NCI-H2196 treated with DMSO at 0.1 percent for 48 hours (cell line): ENCODE results near the gene TPD52L1.

ENCODE experiments used
- DNase-seq: peaks from one replicate; lab custom pipeline; 2025; ENCODE audit not compliant: unreplicated experiment; lab: John Stamatoyannopoulos, UW

Gene TPD52L1

DNA sequence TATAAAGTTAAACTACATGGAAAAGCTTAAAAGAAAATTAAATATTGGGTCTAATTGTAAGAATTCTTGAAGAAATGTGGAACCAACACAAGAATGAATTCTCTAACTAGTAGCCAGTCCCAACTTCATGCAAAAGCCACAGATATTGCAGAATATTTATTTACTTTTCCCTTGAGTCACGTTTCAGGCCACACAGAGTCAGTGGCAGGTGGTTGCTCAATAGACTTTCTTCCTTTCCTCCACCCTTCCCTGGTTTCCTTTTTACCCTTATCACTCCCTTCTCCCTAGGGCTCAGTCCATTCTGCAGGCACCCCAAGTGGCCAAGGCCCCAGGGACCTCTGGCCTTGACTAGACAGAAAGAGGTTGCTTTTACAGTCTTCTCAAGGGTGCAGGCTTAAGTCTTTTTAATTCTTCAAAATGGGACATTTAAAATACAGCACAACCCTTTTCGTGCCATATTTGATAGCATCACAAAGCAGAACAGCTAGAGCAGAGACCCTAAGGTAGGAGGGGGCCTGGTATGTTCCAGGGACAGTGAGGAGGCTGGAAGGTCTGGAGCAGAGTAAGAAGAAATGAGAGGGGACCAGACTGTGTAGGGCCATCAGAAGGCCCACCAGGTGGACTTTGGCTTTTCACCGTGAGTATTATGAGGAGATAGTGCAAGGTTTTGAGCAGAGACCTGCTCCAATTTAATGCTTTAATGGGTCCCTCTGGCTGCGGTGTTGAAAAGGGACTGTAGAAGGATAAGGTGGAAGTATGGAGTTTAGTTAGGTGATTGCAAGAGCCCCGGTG lies 83.2 kb downstream of the TPD52L1 start:
- DNase-seq = no peak

DNA sequence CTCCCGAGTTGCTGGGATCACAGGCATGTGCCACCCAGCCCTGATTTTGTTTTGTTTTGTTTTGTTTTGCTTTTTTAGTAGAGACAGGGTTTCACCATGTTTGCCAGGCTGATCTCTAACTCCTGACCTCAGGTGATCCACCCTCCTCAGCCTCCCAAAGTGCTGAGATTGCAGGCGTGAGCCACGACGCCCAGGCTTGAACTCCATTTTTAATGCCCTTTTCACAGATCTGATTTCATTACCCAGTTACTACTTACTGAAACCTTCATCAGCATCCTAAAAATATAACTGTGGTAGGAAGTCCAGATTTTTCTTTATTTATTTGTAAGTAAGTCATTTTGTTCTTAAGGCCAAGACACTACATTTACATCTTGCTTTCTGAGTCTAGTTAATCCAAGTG lies 84.2 kb downstream of the TPD52L1 start:
- no peak for DNase-seq

DNA sequence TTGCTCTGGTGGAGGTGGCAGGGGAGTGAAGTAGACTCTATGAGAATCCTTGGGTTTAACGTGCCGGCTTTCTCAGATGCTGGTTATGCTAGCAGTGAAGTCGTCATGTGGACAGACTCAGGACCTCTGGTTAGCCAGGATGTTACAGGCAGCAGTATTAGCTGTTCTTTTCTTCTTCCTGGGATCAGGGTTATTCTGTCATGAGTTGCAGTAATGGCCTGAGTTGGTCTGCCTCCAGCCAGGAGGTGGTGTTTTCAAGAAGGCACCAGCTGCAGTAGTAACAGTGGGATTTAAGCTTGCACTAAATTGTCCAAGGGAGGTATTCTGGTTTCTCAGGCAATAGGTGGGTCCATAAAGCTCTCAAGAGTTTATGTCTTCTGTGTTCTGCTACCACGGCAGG lies 91.5 kb downstream of the TPD52L1 start:
- no peak for DNase-seq

DNA sequence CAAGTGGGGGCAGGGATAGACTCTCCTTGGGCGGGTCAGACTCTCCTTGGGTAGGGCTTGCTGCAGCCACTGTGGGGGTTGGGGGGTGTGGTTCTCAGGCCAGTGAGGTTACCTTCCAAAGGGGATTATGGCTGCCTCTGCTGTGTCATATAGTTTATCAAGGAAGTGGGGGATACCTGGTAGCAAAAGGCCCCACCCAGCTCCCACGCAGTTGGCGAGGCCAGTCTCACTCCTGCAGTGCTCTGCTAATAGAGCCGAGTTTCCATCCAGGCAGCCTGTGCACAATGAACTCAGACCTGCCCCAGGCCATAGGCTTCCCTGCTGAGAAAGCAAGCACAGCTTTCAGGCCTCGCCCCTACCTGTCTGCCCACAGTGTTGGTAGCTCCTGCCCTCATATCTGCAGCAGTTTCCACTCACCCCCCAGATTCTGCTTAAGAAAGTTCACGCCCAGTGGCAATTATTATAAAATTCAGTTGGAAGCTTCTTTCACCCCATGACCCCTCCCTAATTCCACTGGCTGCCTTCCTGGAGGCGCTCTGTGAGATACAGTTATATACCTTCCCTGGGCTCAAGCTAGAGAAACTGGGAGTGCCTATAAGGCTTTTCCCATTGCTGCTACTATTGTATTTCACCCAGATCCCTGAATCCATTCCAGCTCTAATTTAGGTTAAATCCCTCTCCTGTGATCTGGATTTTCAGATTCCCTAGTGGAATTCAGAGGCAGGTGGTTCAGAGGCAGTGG lies 92.1 kb downstream of the TPD52L1 start:
- no peak for DNase-seq

DNA sequence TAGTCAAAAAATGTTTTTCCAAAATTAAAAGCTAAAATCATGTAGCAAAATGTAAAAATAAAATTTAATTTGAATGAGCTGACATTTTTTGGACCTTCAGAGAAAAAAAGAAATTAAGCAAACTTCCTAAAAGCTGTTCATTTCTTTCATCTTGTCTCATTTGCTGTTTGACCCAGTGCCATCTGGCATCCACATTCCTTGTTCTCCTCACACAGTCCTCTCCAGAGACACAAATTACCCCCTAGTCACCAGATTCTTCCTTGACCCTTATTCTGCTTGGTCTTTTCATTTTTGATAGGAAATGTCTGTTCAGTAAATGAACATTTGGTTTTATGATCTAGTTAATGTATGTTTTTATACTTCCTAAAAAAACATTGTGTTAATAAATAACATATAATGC lies 93.0 kb downstream of the TPD52L1 start:
- DNase-seq = no peak

DNA sequence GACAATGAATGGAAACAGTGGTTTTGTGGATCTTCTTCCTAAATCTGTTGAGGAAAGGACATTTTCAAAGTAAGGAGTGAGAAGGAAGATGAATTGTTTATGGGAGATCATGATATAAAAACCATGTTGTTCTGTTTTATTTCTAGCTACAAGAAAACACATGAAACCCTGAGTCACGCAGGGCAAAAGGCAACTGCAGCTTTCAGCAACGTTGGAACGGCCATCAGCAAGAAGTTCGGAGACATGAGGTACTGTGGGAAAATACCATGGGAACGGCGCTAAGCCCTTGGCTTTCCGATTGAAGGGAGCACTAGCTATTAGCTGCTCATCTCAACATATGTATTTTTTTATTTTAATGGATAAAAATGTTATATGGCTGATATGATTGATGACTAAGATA lies 94.6 kb downstream of the TPD52L1 start:
- no peak for DNase-seq

DNA sequence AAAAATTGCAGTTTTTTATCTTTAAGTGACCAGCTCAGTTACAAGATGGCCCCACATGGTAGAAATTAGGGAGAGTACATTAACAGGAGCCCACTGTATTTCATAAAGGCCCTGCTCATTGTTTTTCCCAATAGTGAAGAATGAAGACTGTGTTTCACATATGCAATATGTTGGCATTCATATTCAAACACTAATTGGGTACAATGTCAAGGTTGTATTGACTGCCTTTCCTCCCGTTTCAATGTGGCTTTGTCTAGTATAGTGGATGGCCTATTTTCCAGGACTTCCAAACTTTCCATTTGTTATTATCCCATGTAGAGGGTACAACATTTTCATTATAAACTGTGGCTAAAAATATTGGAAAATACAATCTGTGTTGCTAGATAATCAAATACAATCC lies 96.9 kb downstream of the TPD52L1 start:
- no peak for DNase-seq

DNA sequence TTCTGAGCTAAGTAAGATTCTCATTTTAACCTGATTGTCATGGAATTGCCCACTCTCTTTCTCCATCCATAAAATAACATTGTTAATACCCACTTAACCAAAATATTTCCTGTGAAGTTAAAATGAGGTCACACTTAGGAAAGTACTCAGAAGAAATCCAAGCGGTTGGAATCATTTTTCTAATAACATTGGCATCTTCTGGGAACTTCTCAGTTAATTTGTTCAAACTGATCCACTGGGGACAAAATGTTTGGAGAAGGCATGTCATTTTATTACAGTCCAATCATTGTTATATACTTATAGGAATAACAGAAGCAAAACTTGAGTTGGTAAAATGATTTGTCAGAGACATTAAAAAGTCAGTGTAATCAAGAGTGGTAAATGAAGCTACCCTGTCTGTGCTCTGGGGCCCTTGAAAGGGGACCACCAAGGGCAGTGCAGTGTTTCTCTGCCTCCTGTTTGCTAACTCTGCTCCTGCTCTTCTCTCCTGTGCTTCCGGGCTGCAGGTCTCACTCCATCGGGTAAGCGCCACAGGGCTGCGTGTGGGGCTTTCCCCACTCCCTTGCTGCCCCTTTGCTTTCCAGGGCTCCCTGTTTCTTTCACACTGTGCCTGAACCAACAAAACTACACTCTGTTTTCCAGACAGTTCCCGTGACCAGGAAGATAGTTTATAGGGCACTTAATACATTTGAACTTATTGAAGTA lies 98.1 kb downstream of the TPD52L1 start:
- no peak for DNase-seq

DNA sequence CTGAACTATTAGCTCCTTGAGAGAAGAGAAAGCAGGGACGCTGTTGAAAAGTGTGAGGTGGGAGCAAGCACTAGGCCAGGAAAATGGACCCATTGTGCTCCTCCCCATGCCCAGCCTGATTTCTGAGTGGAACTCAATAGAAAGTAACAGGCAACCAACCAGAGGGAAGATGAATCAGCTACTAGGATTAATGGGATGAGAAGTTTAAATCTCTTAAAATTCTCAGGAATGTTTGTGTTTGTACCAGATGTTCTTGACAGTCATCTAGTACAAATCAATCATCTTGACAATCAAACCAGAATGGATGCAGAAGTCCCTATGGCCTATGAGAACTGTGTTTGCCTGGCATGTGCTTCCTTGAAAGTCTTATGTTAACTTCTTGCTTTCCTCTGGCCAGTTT lies 99.3 kb downstream of the TPD52L1 start:
- no peak for DNase-seq

DNA sequence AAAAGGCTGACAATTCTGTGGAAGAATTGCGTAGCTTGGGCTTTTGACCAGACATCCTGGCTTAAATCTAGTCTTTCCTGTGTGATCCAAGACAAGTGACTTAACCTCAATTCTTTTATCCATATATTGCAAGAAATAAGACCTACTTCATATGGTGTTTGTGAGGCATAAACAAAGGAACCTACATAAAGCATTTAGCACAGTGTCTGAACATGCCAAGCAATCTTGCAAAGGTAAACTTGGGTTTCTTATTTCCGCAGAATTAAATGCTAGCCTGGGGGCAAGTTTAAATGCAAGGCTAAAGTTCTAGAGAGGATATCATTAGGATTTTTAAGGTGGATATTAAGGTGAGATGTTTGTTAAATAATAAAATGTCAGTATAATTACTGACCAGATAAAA lies 100.3 kb downstream of the TPD52L1 start:
- DNase-seq = no peak

DNA sequence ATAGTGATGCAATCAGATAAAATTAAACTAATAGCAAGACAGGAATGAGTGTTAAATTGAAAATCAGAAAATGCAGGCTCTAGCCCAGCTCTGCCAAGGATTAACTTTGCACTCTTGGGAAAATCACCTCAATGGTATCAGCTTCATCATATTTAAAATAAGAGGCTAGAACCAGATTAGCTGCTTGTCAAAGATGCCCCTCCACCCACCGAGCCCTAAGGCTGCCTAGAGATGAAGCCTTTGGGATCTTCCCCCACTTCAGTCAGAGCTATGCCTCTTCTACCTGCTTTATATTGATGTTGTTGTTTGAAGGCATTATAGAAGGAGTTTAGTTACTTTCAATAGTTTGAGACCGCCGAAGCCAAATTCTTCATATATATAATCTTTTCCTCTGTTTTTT lies 100.7 kb downstream of the TPD52L1 start:
- DNase-seq = no peak

DNA sequence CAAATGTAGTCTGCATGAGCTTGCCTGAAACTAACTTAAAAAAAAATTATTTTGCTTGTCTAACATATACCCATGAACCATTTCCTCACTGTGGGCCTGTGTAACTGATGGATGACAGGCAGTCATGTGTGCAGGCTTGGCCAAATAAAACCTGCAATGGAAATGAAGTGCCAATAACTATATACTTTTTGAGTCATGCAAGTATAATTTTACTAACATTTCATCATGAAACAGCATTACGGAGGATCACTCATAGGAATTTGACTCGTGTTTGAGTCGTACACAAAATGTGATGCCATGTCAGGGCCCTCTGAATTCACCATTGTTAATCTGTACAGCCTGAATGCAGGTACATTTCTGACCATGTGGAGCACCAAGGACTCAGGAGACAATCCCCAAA lies 101.6 kb downstream of the TPD52L1 start:
- no peak for DNase-seq

DNA sequence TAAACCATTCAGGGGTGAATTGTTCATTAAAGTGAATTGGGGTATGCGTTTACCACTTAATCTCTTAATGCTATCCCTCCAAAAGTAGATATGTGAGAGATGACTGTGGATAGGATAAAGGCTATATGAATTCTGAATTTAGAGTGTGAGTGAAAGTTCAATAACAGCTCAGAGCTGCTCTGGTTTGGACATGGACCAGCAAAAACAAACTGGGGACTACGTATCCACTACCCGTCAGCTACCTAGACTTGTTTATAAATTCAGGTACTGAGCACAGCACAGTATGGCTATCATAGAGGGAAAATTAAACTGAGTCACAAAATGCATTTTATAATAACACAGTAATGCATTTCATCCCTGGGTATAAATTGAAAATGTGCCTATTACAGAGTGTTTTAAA lies 103.8 kb downstream of the TPD52L1 start:
- DNase-seq = no peak

DNA sequence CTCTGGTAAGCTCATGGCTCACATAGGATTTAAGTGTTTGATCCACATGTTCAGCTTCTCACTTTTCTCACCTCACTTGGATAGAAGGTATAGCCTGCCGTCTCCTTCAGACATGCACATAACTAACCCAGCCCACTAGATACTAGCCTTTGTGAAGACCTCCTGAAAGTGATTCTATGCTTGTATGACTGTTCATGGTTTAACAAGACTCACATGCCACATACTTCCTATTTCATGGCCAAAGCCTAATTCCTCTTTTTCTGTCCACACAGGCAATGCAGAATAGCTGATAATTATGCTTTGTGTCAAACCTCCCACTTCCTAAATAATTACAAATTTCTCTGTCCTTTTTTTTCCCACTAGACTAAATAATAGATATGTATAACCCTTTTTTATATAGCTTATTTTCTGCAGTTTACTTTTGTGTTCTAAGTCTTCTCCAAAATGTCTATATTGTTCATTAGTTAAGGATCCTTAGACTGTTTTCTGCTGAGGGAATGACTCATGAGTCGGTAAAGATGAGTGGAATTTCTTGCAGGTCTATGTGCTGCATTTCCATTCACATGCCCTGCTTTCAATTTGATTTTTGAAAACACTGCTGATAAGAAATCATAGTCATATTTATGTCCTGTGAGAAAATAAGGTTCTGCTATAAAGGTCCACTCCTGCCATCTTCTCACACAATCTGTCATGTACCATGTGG lies 105.2 kb downstream of the TPD52L1 start:
- no peak for DNase-seq

DNA sequence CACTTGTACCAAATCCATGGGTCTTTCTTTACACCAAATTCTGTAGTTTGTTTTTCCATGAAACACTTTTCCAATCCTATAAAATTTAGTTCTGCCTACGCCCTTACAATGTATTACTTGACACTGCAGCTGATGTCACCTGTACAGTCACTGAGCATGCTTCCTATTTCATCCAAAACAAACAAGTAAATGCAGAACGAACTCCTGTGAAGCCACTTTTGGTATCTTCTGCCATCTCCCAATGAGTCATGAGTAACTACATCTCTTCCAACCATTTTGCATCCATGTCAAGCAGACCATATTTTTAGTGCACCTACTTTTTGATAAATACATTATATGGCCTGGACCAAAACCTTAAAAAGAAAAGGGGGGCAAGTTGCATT lies 105.8 kb downstream of the TPD52L1 start:
- no peak for DNase-seq

DNA sequence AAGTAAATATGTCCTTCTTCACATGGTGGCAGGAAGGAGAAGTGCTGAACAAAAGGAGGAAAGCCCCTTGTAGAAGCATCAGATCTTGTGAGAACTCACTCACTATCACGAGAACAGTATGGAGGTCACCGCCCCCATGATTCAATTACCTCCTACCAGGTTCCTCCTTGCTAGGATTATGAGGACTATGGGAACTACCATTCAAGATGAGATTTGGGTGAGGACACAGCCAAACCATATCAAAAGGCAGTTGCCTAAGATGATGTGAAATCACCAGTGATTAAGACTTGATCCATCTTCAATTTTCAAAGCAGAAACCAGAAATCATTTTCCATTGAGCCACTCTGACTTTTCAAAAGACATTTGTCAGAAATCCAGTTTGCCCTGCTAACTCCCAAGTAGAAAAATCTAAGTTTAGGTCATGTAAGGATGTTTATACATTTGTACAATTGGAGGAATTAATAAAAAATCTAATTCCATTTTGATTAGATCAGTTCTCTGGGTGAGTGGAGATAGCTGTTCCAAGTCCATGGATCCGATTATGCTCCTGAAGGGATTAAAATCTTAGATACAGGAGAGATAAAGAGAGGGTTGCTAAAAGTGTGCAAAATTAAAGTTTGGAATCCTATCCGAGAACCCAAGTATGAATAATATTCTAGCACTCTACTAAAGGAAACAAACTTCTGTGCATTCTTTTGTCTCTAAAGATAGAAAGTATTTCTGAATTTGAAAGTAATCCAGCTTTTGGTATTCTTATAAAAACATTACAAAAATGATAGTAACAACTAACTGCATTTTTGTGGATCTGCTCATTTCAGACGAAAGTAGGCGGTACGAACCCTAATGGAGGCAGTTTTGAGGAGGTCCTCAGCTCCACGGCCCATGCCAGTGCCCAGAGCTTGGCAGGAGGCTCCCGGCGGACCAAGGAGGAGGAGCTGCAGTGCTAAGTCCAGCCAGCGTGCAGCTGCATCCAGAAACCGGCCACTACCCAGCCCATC lies 108.7 kb downstream of the TPD52L1 start:
- DNase-seq = no peak

DNA sequence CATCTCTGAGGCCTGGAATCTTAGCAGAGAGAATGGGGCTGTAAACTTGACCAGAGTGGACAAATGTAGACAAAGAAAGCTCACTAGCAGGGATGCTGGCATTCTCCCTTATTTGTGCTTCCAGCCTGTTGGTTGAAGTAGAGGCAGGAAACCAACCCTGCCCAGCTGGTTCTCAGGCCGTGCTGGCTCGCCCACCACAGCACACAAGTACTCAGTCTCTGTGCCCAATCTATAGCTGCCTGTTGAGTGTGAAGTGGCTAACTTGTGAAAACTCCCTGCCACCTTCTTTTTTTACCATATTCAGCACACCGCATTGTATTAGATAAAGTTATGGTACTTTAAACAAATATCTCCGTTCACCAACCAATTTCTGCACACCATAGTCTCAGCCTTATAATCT lies 110.9 kb downstream of the TPD52L1 start:
- DNase-seq = no peak

DNA sequence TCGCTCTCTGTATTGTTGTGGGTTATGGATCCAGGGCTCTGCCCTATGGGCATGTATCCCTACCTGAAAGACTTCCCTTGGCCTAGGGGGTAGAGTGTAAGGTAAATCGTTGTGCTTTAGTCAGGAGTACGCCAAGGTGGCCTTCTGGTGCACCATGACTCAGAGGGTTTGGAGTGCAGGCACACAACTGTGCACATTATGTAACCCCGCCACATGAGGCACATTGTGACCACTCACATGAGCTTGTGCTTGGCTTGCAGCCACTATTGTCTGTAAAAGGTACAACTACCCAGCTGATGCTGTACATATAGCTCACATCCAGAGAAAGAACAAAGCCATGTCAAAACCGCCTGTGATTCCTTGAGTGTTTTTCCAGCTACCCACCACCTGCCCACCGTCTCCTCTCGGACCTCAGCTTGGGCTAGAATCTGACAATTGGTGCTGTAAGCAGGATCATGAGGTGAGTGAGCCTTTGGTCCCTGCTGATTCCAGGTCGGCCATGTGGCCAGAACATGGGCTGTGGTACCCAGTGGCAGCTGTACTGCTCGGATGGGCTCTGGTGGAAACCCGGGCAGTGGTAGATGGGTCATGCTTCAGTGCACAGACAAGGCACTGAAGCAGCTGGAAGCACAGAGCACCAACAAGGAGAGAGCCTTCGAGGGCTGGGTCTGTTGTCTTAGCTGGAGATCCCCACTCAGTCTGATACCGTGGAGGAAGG lies 114.4 kb downstream of the TPD52L1 start:
- no peak for DNase-seq

DNA sequence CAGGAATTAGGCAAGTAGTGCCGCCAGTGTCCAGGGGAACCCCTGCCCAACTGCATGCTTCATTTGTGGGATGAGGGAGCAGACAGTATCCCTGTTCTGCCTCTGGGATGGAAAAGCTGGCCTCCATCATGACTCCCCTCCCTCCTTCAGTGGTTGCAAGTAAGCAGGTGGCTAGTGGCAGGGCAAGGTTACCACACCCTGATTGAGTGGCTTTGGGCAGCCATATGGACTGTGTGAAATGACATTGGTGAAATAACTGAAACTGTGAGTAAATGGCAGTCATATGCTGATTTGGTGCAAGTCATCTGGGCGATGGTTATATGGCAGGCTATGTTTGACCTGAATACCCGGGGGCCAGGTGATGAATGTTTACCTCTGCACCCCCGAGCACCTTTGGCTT lies 115.2 kb downstream of the TPD52L1 start:
- DNase-seq = no peak
